CD4-positive, CD25-positive, alpha-beta regulatory T cell (primary cell): ENCODE measurements around the gene PGLYRP2. TPM values are rescaled to one million over a fixed set of nuclear protein-coding genes. Genes with fewer than 3 reads are reported as not detected.
"Not testable (repeated sequence)": the region's sequence is repeated elsewhere in the genome, so short reads cannot be mapped to it uniquely, and the experiment has no call there.

Experiments
- ATAC-seq, 2 donors: fragments of 150-1000 bp; cut with Tn5 transposase; one replicate each; pipeline ENCODE4 v1.10.0; 2021; ENCODE audit warnings: low read depth in 2 of 2, moderate number of reproducible peaks in 2 of 2, moderate library complexity in 1 of 2
- DNase-seq, 3 donors: peaks; one replicate each; pipeline versions ENCODE4 v3.0.0 to v3.0.0-alpha.2; 2012 to 2022; ENCODE audit warnings: mixed read lengths in 1 of 3
- H3K27ac ChIP-seq: one replicate; pipeline ENCODE4 v1.7.0; 2013; ENCODE audit warnings: mild to moderate bottlenecking, low read length; ENCODE audit not compliant: insufficient read depth, poor library complexity, severe bottlenecking
- H3K27me3 ChIP-seq: one replicate; pipeline ENCODE4 v1.7.0; 2013; ENCODE audit warnings: low read length; ENCODE audit not compliant: control insufficient read depth, insufficient read depth
- H3K36me3 ChIP-seq: one replicate; pipeline ENCODE4 v1.7.0; 2013; ENCODE audit warnings: mild to moderate bottlenecking, low read length, moderate library complexity; ENCODE audit not compliant: control insufficient read depth, insufficient read depth
- H3K4me1 ChIP-seq: 2 replicates; pipeline ENCODE4 v1.7.0; 2013; ENCODE audit warnings: mild to moderate bottlenecking, low read length; ENCODE audit not compliant: insufficient read depth, control insufficient read depth, poor library complexity, severe bottlenecking
- H3K4me3 ChIP-seq: one replicate; pipeline ENCODE4 v1.7.0; 2013; ENCODE audit warnings: low read depth, mild to moderate bottlenecking, low read length, moderate library complexity
- H3K9me3 ChIP-seq, 2 experiments: 1 replicate in 1 of 2; 2 replicates in 1 of 2; pipeline ENCODE4 v1.7.0; 2013; ENCODE audit warnings: low read length in 2 of 2, mild to moderate bottlenecking in 1 of 2, moderate library complexity in 1 of 2; ENCODE audit not compliant: control insufficient read depth in 2 of 2
- H3K27ac Mint-ChIP-seq, 3 donors: one replicate each; pipeline ENCODE4 v1.8.0; 2020 to 2022; ENCODE audit warnings: mild to moderate bottlenecking in 3 of 3, mixed read lengths in 3 of 3, moderate library complexity in 2 of 3
- H3K27me3 Mint-ChIP-seq: one replicate; pipeline ENCODE4 v1.8.0; 2022; ENCODE audit warnings: mild to moderate bottlenecking, mixed read lengths
- H3K36me3 Mint-ChIP-seq: one replicate; pipeline ENCODE4 v1.8.0; 2020; ENCODE audit warnings: mixed read lengths
- H3K4me1 Mint-ChIP-seq, 4 donors: one replicate each; pipeline ENCODE4 v1.8.0; 2020 to 2022; ENCODE audit warnings: mixed read lengths in 4 of 4, mild to moderate bottlenecking in 1 of 4
- H3K4me3 Mint-ChIP-seq, 4 donors: one replicate each; pipeline ENCODE4 v1.8.0; 2020 to 2022; ENCODE audit warnings: mild to moderate bottlenecking in 4 of 4, mixed read lengths in 4 of 4, moderate library complexity in 3 of 4
- H3K9me3 Mint-ChIP-seq, 7 donors: one replicate each; pipeline ENCODE4 v1.8.0; 2020 to 2022; ENCODE audit warnings: mixed read lengths in 7 of 7, mild to moderate bottlenecking in 3 of 7, moderate library complexity in 2 of 7
- polyA plus RNA-seq, 4 donors: library from polyadenylated mRNA; unstranded; fragments of 300-500 nt; fragmentation: Illumina TruSeq; gene quantifications; one replicate each; pipeline ENCODE4 v1.2.3, GENCODE V29; 2021
- total RNA-seq: library from RNA; stranded (reverse); gene quantifications from one replicate; pipeline ENCODE4 v1.2.3, GENCODE V29; 2022

Gene PGLYRP2
- total and polyA plus RNA-seq, 5 donors from 2014 or later, result 0.10 to 0.12 TPM; not detected in 3

GRCh38 chr19:15501596-15501995 lies 22.3 kb upstream of the PGLYRP2 start:
- H3K4me3 Mint-ChIP-seq, result peak overlapping the region in 1 of 4 donors; percentile 2

GRCh38 chr19:15498910-15499309 lies 19.6 kb upstream of the PGLYRP2 start:
- peaks cover 0 to 22% (median 2%) of the 10 kb centered on the region in 4 donors for H3K4me1 Mint-ChIP-seq
- H3K36me3 ChIP-seq, result no peaks in the 10 kb centered on the region
- H3K9me3 ChIP-seq, result no peaks in the 10 kb centered on the region
- no peak overlapping the region for H3K27ac Mint-ChIP-seq
- H3K4me3 ChIP-seq, result no peak overlapping the region
- H3K27me3 Mint-ChIP-seq, result peaks cover 8% of the 10 kb centered on the region
- ATAC-seq (no peak), DNase-seq (no peak)
- H3K9me3 Mint-ChIP-seq, result no peaks in the 10 kb centered on the region
- H3K27ac ChIP-seq, result no peak overlapping the region
- H3K36me3 Mint-ChIP-seq, result no peaks in the 10 kb centered on the region
- H3K4me3 Mint-ChIP-seq, result no peak overlapping the region
- peaks cover 2% of the 10 kb centered on the region for H3K27me3 ChIP-seq
- no peaks in the 10 kb centered on the region for H3K4me1 ChIP-seq

More at GRCh38 chr19:15501596-15501995, 22.3 kb upstream of the PGLYRP2 start:
- no peak for ATAC-seq
- Mint-ChIP-seq H3K9me3 (peaks cover 0 to 3% (median 0%) of the 10 kb centered on the region in 7 donors), H3K36me3 (no peaks in the 10 kb centered on the region), H3K27me3 (peaks cover 15% of the 10 kb centered on the region), H3K27ac (no peak overlapping the region), H3K4me1 (peaks cover 0 to 22% (median 2%) of the 10 kb centered on the region in 4 donors)
- no peak overlapping the region for H3K27ac ChIP-seq
- DNase-seq, result no peak
- no peaks in the 10 kb centered on the region for H3K36me3 ChIP-seq
- no peaks in the 10 kb centered on the region for H3K4me1 ChIP-seq
- no peak overlapping the region for H3K4me3 ChIP-seq
- no peaks in the 10 kb centered on the region for H3K9me3 ChIP-seq
- H3K27me3 ChIP-seq, result peaks cover 2% of the 10 kb centered on the region

- Histone ChIP-seq H3K4me3 (no peak overlapping the region), H3K27ac (no peak overlapping the region), H3K27me3 (peaks cover 2% of the 10 kb centered on the region), H3K9me3 (no peaks in the 10 kb centered on the region), H3K4me1 (no peaks in the 10 kb centered on the region), H3K36me3 (no peaks in the 10 kb centered on the region)
- Mint-ChIP-seq H3K4me1 (peaks cover 0 to 22% (median 2%) of the 10 kb centered on the region in 4 donors), H3K36me3 (no peaks in the 10 kb centered on the region), H3K9me3 (no peaks in the 10 kb centered on the region), H3K27ac (no peak overlapping the region), H3K27me3 (peaks cover 8% of the 10 kb centered on the region), H3K4me3 (no peak overlapping the region)
- DNase-seq, result no peak
- ATAC-seq, result no peak
These were observed 19.0 kb upstream of the PGLYRP2 start for GRCh38 chr19:15498156-15498858.

GRCh38 chr19:15495151-15495550 lies 15.8 kb upstream of the PGLYRP2 start:
- H3K9me3 ChIP-seq, result no peaks in the 10 kb centered on the region
- H3K27ac Mint-ChIP-seq, result no peak overlapping the region
- peaks cover 0 to 8% (median 0%) of the 10 kb centered on the region in 4 donors for H3K4me1 Mint-ChIP-seq
- H3K36me3 ChIP-seq, result no peaks in the 10 kb centered on the region
- ATAC-seq (no peak), DNase-seq (no peak)
- H3K4me1 ChIP-seq, result no peaks in the 10 kb centered on the region
- H3K27ac ChIP-seq, result no peak overlapping the region
- H3K9me3 Mint-ChIP-seq, result peaks cover 0 to 2% (median 0%) of the 10 kb centered on the region in 7 donors
- H3K27me3 ChIP-seq, result no peaks in the 10 kb centered on the region
- no peak overlapping the region for H3K4me3 ChIP-seq
- peaks cover 7% of the 10 kb centered on the region for H3K27me3 Mint-ChIP-seq
- H3K4me3 Mint-ChIP-seq, result no peak overlapping the region
- H3K36me3 Mint-ChIP-seq, result no peaks in the 10 kb centered on the region

GRCh38 chr19:15488489-15489226 lies 9.4 kb upstream of the PGLYRP2 start:
- Histone ChIP-seq H3K36me3 (no peaks in the 10 kb centered on the region), H3K9me3 (no peaks in the 10 kb centered on the region), H3K27me3 (no peaks in the 10 kb centered on the region), H3K4me3 (no peak overlapping the region), H3K4me1 (no peaks in the 10 kb centered on the region), H3K27ac (no peak overlapping the region)
- Mint-ChIP-seq H3K4me1 (no peaks in the 10 kb centered on the region), H3K27ac (no peak overlapping the region), H3K27me3 (peaks cover 6% of the 10 kb centered on the region), H3K4me3 (no peak overlapping the region), H3K36me3 (no peaks in the 10 kb centered on the region), H3K9me3 (peaks cover 0 to 4% (median 0%) of the 10 kb centered on the region in 7 donors)
- no peak for DNase-seq
- ATAC-seq, result no peak

GRCh38 chr19:15487038-15487437 lies 7.7 kb upstream of the PGLYRP2 start:
- Mint-ChIP-seq H3K4me3 (no peak overlapping the region), H3K36me3 (no peaks in the 10 kb centered on the region), H3K9me3 (peaks cover 0 to 4% (median 0%) of the 10 kb centered on the region in 7 donors), H3K4me1 (peaks cover 0 to 7% (median 4%) of the 10 kb centered on the region in 4 donors), H3K27ac (peak overlapping the region in 1 of 3 donors; percentile 28), H3K27me3 (no peaks in the 10 kb centered on the region)
- Histone ChIP-seq H3K27ac (no peak overlapping the region), H3K36me3 (no peaks in the 10 kb centered on the region), H3K9me3 (no peaks in the 10 kb centered on the region), H3K27me3 (no peaks in the 10 kb centered on the region), H3K4me3 (no peak overlapping the region), H3K4me1 (no peaks in the 10 kb centered on the region)
- ATAC-seq, result no peak
- no peak for DNase-seq

GRCh38 chr19:15485768-15486167 lies 6.5 kb upstream of the PGLYRP2 start:
- not testable (repeated sequence) for H3K27ac Mint-ChIP-seq, H3K4me1 Mint-ChIP-seq, H3K4me3 Mint-ChIP-seq, H3K27me3 ChIP-seq, H3K27ac ChIP-seq, H3K4me3 ChIP-seq, H3K4me1 ChIP-seq, ATAC-seq, DNase-seq, H3K9me3 Mint-ChIP-seq, H3K27me3 Mint-ChIP-seq, H3K36me3 Mint-ChIP-seq, H3K9me3 ChIP-seq, H3K36me3 ChIP-seq
